Hepatocyte (in vitro differentiated cells): ENCODE results near the gene ARHGAP26. TPM values are rescaled to one million over a fixed set of nuclear protein-coding genes. Genes with fewer than 3 reads are reported as not detected.
"Not testable (repeated sequence)": the region's sequence is repeated elsewhere in the genome, so short reads cannot be mapped to it uniquely, and the experiment has no call there.

Experiments
- DNase-seq: peaks from one replicate; pipeline ENCODE4 v3.0.0-alpha.2; 2016; ENCODE audit warnings: low spot score
- H2AFZ ChIP-seq: fragments of 200-600 bp; sonication (generic); 2 replicates; pipeline ENCODE4 v1.6.0; 2016; ENCODE audit warnings: antibody characterized with exemption, mild to moderate bottlenecking
- H3K27ac ChIP-seq: fragments of 200-600 bp; sonication (generic); 2 replicates; pipeline ENCODE4 v1.5.1; 2016; ENCODE audit warnings: mild to moderate bottlenecking
- H3K27me3 ChIP-seq: fragments of 200-600 bp; sonication (generic); 2 replicates; pipeline ENCODE4 v1.6.1; 2016
- H3K36me3 ChIP-seq: fragments of 200-600 bp; sonication (generic); replicated peaks from 2 replicates; pipeline ENCODE4 v1.5.1; 2016; ENCODE audit warnings: low read depth; ENCODE audit not compliant: insufficient read depth
- H3K4me1 ChIP-seq: fragments of 200-600 bp; sonication (generic); 2 replicates; pipeline ENCODE4 v1.5.1; 2016; ENCODE audit warnings: mild to moderate bottlenecking, moderate library complexity; ENCODE audit not compliant: insufficient read depth
- H3K4me2 ChIP-seq: fragments of 200-600 bp; sonication (generic); 2 replicates; pipeline ENCODE4 v1.6.0; 2016
- H3K4me3 ChIP-seq: fragments of 200-600 bp; sonication (generic); 2 replicates; pipeline ENCODE4 v1.5.1; 2016; ENCODE audit warnings: mild to moderate bottlenecking
- H3K79me2 ChIP-seq: fragments of 200-600 bp; sonication (generic); 2 replicates; pipeline ENCODE4 v1.6.0; 2017; ENCODE audit warnings: mild to moderate bottlenecking
- H3K9me2 ChIP-seq: fragments of 200-600 bp; sonication (generic); replicated peaks from 2 replicates; pipeline ENCODE4 v1.6.0; 2017; ENCODE audit warnings: mild to moderate bottlenecking; ENCODE audit not compliant: insufficient read depth
- H3K9me3 ChIP-seq: fragments of 200-600 bp; sonication (generic); 2 replicates; pipeline ENCODE4 v1.5.1; 2016; ENCODE audit warnings: low read depth, mild to moderate bottlenecking
- H4K20me1 ChIP-seq: fragments of 200-600 bp; sonication (generic); 2 replicates; pipeline ENCODE4 v1.6.0; 2016; ENCODE audit warnings: mild to moderate bottlenecking; ENCODE audit not compliant: insufficient read depth, poor library complexity, severe bottlenecking
- EZH2 ChIP-seq: fragments of 200-600 bp; sonication (generic); IDR thresholded peaks from 2 replicates; pipeline ENCODE4 v1.6.1; 2016; ENCODE audit warnings: antibody characterized with exemption, mild to moderate bottlenecking, borderline replicate concordance
- EZH2phosphoT487 ChIP-seq: fragments of 200-600 bp; sonication (generic); IDR thresholded peaks from one replicate; pipeline ENCODE4 v1.6.1; 2018; ENCODE audit warnings: antibody characterized with exemption, mild to moderate bottlenecking, low read depth, moderate library complexity; ENCODE audit not compliant: unreplicated experiment, severe bottlenecking
- WGBS: methylation state at CpG from one replicate; pipeline ENCODE4 v1.1.6; 2016; ENCODE audit warnings: low lambda C conversion rate; ENCODE audit errors: missing lambda C conversion rate; 5-methylcytosine and 5-hydroxymethylcytosine counted together
- polyA plus RNA-seq: library from polyadenylated mRNA; unstranded; fragments of >200 nt; fragmentation: Nextera tagmentation; extraction: Ambion mirVana; gene quantifications from 2 replicates; pipeline ENCODE4 v1.2.1, GENCODE V29; 2016
- total RNA-seq: library from RNA; depleted of rRNA; stranded (reverse); fragments of >200 nt; gene quantifications from 2 replicates; pipeline ENCODE4 v1.2.3, GENCODE V29; 2014
- TF ChIP-seq, protein P1 (sequence below): fragments of 200-600 bp; sonication (generic); IDR thresholded peaks from 2 replicates; pipeline ENCODE4 v1.5.1; 2016; ENCODE audit warnings: antibody characterized with exemption, mild to moderate bottlenecking; ENCODE audit not compliant: poor library complexity

The ARHGAP26 gene
- total and polyA plus RNA-seq, 2 experiments from 2014 or later: 16.5 to 19.8 TPM

GRCh38 chr5:143201589-143201988, 431.4 kb downstream of the ARHGAP26 start:
- Histone ChIP-seq H4K20me1 (no peaks in the 10 kb centered on the region), H3K36me3 (no peaks in the 10 kb centered on the region), H3K9me3 (no peaks in the 10 kb centered on the region), H3K4me3 (no peak overlapping the region), H3K79me2 (no peaks in the 10 kb centered on the region), H2AFZ (no peak overlapping the region), H3K4me2 (no peak overlapping the region), H3K27ac (no peak overlapping the region), H3K27me3 (no peaks in the 10 kb centered on the region), H3K4me1 (no peaks in the 10 kb centered on the region), H3K9me2 (no peaks in the 10 kb centered on the region)
- TF ChIP-seq EZH2 (no peak), EZH2phosphoT487 (no peak)
- TF ChIP-seq, protein P1, sequence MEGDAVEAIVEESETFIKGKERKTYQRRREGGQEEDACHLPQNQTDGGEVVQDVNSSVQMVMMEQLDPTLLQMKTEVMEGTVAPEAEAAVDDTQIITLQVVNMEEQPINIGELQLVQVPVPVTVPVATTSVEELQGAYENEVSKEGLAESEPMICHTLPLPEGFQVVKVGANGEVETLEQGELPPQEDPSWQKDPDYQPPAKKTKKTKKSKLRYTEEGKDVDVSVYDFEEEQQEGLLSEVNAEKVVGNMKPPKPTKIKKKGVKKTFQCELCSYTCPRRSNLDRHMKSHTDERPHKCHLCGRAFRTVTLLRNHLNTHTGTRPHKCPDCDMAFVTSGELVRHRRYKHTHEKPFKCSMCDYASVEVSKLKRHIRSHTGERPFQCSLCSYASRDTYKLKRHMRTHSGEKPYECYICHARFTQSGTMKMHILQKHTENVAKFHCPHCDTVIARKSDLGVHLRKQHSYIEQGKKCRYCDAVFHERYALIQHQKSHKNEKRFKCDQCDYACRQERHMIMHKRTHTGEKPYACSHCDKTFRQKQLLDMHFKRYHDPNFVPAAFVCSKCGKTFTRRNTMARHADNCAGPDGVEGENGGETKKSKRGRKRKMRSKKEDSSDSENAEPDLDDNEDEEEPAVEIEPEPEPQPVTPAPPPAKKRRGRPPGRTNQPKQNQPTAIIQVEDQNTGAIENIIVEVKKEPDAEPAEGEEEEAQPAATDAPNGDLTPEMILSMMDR: no peak
- 95% methylated on average over 3 of the region's 3 CpGs for WGBS
- no peak for DNase-seq

GRCh38 chr5:143203301-143203956, 433.3 kb downstream of the ARHGAP26 start:
- not testable (repeated sequence) for DNase-seq
- 97% methylated on average over 4 of the region's 4 CpGs for WGBS

GRCh38 chr5:143204474-143205246, 434.5 kb downstream of the ARHGAP26 start:
- Histone ChIP-seq H3K36me3 (no peaks in the 10 kb centered on the region), H3K27me3 (no peaks in the 10 kb centered on the region), H3K27ac (no peak overlapping the region), H3K9me3 (no peaks in the 10 kb centered on the region), H2AFZ (no peak overlapping the region), H3K79me2 (no peaks in the 10 kb centered on the region), H3K4me2 (no peak overlapping the region), H3K9me2 (no peaks in the 10 kb centered on the region), H4K20me1 (no peaks in the 10 kb centered on the region), H3K4me1 (no peaks in the 10 kb centered on the region), H3K4me3 (no peak overlapping the region)
- no peak for DNase-seq
- TF ChIP-seq EZH2 (no peak), EZH2phosphoT487 (no peak)
- TF ChIP-seq, protein P1: no peak
- WGBS: 94% methylated on average over 7 of the region's 7 CpGs

More at GRCh38 chr5:143203301-143203956, 433.3 kb downstream of the ARHGAP26 start:
- not testable (repeated sequence) for H3K36me3 ChIP-seq, H3K4me1 ChIP-seq, H2AFZ ChIP-seq, H4K20me1 ChIP-seq, H3K4me3 ChIP-seq, H3K9me3 ChIP-seq, H3K27me3 ChIP-seq, H3K4me2 ChIP-seq, H3K9me2 ChIP-seq, H3K79me2 ChIP-seq, H3K27ac ChIP-seq

DNA sequence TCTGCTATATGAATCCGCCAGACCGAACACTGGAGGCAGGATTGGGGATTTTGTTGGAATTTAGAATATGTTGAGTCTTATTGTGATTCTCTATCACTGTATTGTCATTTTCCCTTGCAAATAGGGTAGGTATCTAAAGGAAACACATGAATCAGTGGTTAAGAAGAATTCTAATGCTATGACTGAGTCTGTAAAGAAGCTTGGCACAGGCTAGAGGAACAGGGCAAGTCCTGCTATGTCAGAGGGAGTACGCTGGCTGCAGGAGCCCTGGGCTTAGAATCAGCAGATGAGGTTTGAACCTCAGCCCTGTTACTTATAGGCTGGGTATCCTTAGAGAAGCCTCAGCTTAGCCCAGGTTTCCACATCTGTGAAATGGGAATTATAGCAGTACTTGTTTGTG, 435.2 kb downstream of the ARHGAP26 start:
- Histone ChIP-seq H3K27me3 (no peaks in the 10 kb centered on the region), H3K27ac (no peak overlapping the region), H3K79me2 (no peaks in the 10 kb centered on the region), H3K4me2 (no peak overlapping the region), H3K4me1 (no peaks in the 10 kb centered on the region), H2AFZ (no peak overlapping the region), H3K9me3 (no peaks in the 10 kb centered on the region), H4K20me1 (no peaks in the 10 kb centered on the region), H3K36me3 (no peaks in the 10 kb centered on the region), H3K9me2 (no peaks in the 10 kb centered on the region), H3K4me3 (no peak overlapping the region)
- no peak for DNase-seq
- WGBS: 95% methylated on average over 3 of the region's 3 CpGs
- TF ChIP-seq, protein P1: no peak
- TF ChIP-seq EZH2phosphoT487: no peak
- TF ChIP-seq EZH2: no peak
